Measurements from ENCODE around the gene CALHM5.

DNA sequence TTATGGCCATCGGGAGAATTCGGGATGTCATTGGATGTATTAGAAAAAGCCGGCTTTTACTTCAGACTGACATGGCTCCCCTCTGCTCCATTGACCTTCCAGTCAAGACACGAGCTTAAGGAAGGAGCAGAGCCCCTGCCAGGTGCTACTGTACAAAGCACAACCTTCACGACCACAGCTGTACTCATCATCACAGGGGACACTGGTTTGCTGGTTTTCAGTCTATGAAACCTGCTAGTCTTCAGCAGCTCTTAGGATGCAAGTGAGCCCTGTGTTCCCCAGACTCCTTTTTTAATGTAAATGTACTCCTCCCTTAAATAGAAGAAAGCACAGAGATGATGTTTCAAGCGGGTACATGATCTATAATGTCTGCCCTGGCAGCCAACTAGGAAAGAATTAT lies 35.9 kb downstream of the CALHM5 start:
- no peak for TF ChIP-seq POLR2AphosphoS5 (IDR thresholded peaks at IDR 0.05)
- no peak for TF ChIP-seq POLR2A (IDR thresholded peaks at IDR 0.05)
